Fibroblast of villous mesenchyme (primary cell): ENCODE results near the gene PPFIBP1. TPM values are rescaled to one million over a fixed set of nuclear protein-coding genes. Genes with fewer than 3 reads are reported as not detected.
A peak's percentile ranks its signal among the peaks of the same experiment; 100 is the strongest.

Experiments used
- DNase-seq: peaks from one replicate; pipeline ENCODE4 v3.0.0-alpha.2; 2010; ENCODE audit warnings: low read depth
- H3K4me3 ChIP-seq: 2 replicates; pipeline ENCODE4 v1.5.1; 2011; ENCODE audit warnings: low read depth, mild to moderate bottlenecking, low read length
- CTCF ChIP-seq: IDR thresholded peaks from 2 replicates; pipeline ENCODE4 v1.5.1; 2012; ENCODE audit warnings: low read depth, mild to moderate bottlenecking, low read length; ENCODE audit not compliant: insufficient read depth
- total RNA-seq: library from RNA; depleted of rRNA; stranded (reverse); fragments of >200 nt; gene quantifications from 2 replicates; pipeline ENCODE4 v1.2.3, GENCODE V29; 2012

The PPFIBP1 gene
- total RNA-seq, 1 donor, result 69.1 TPM

DNA sequence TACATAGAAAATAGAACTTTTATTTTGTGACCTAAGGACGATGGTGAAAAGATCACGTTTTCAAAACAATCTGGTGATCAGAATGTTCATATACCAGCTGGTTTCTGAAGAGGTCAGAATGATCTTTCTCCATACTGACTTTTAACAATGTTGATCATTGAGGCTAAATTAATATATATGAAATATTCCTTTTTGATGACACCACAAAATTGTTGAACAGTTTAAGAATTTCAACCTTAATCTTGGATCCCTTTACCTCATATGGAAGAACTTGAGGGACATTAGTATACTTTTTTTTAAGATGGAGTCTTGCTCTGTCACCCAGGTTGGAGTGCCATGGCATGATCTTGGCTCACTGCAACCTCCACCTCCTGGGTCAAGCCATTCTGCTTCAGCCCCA, 169.4 kb downstream of the PPFIBP1 start:
- no peak overlapping the region for H3K4me3 ChIP-seq
- no peak for DNase-seq
- TF ChIP-seq CTCF, result no peak

- DNase-seq, result no peak
- no peak overlapping the region for H3K4me3 ChIP-seq
- TF ChIP-seq CTCF, result no peak
Observed at GRCh38 chr12:27695556-27696292, 171.7 kb downstream of the PPFIBP1 start.

GRCh38 chr12:27696293-27696652, 172.3 kb downstream of the PPFIBP1 start, which contains the start of gene REP15:
TSS of gene REP15 (plus strand) at chr12:27696447. CDS start at chr12:27696563, 116 bp downstream.
- TF ChIP-seq CTCF, result no peak
- DNase-seq, result no peak
- H3K4me3 ChIP-seq, result no peak within 1 kb of the TSS

DNA sequence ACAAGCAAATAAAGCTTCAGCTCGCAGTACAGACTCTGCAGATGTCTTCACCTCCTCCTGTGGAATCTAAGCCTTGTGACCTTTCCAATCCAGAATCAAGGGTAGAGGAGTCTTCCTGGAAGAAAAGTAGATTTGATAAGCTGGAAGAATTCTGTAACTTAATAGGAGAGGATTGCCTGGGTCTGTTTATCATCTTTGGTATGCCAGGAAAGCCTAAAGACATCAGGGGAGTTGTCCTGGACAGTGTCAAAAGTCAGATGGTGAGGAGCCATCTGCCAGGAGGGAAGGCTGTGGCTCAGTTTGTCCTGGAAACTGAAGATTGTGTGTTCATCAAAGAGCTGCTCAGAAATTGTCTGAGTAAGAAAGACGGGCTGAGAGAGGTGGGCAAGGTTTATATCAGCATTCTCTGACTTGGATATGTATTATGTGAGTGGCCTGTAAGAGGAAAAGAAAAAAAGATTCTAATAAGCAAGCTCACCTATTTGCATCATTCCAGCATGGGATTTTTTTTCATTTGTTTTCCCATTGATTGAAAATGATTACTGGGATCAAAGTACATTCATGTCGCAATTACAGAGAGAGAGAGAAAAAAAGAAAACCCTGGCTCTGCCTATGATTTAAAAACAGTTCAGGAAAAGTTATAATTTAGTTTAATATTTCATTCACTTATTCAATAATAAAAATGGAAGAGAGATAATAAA, 173.0 kb downstream of the PPFIBP1 start:
- no peak for TF ChIP-seq CTCF
- peak; percentile 28 for DNase-seq
- no peak overlapping the region for H3K4me3 ChIP-seq

DNA sequence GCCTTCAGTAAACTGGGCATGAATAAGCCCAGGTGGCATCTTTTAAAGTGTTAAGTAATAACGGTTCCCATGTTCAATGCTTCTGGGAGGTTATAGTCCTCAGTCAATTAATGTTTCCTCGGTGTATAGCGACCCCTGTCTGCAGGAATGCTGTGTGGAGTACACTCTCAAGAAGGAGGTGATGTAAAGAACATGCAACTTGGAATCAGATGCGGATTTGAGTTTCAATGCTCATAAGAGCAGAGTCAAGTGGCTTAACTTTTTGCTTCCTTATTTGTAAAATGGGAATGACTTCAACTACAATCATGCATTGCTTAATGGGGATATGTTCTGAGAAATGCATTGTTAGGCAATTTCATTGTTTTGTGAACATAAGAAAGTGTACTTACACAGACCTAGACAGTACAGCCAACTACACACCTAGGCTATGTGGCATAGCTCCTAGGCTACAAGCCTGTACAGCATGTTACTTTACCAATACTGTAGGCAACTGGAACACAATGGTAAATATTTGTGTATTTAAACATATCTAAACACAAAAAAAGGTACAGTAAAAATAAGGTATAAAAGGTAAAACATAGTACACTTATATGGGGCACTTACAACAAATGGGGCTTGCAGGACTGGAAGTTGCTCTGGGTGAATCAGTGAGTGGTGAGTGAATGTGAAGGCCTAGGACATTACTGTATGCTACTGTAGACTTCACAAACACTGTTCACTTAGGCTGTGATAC, 179.9 kb downstream of the PPFIBP1 start:
- TF ChIP-seq CTCF, result peak; percentile 90
- H3K4me3 ChIP-seq, result no peak overlapping the region

DNA sequence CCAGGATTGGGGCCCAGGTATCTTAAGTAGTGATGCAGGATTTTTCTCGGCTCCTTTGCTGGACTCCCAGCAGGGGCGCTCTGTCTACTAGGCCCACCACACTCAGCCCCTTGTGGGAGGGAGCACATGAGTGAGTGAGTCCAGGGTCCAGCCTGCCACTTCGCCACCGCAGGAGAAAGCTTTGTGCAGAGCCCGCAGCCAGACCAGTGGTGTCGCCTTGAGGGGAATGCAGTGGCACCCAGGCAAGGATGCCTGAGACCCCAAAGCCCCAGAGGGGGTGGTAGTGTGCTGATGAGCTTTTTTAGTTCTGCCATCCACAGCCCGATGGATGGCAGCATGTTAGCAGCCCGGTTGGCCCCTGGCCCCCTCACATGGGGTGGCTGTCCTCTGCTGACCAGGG, 181.3 kb downstream of the PPFIBP1 start:
- TF ChIP-seq CTCF, result no peak
- H3K4me3 ChIP-seq, result no peak overlapping the region
- no peak for DNase-seq

More for the DNA sequence above, 179.9 kb downstream of the PPFIBP1 start:
- peak; percentile 91 for DNase-seq
